ENCODE measurements around the gene SAMD7.

Gene SAMD7

DNA sequence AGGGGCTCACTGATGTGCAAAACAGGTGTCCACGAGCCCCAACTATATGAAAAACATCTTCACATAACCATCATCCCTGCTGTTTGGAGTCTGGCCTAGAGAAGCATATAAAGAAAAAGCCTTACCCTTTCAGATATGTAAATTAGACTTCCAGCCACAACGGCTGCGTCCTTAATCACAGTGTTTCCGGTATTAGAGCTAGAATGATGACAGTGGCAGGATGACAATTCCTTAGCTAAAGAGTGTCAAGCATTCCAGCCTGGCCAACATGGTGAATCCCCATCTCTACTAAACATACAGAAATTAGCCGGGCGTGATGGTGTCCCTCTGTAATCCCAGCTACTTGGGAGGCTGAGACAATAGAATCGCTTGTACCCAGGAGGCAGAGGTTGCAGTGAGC is 19.5 kb upstream of the SAMD7 start:
- no peak overlapping the region for H3K4me3 ChIP-seq (ENCODE audit: low read depth, low read length)
- TF ChIP-seq, protein P1, sequence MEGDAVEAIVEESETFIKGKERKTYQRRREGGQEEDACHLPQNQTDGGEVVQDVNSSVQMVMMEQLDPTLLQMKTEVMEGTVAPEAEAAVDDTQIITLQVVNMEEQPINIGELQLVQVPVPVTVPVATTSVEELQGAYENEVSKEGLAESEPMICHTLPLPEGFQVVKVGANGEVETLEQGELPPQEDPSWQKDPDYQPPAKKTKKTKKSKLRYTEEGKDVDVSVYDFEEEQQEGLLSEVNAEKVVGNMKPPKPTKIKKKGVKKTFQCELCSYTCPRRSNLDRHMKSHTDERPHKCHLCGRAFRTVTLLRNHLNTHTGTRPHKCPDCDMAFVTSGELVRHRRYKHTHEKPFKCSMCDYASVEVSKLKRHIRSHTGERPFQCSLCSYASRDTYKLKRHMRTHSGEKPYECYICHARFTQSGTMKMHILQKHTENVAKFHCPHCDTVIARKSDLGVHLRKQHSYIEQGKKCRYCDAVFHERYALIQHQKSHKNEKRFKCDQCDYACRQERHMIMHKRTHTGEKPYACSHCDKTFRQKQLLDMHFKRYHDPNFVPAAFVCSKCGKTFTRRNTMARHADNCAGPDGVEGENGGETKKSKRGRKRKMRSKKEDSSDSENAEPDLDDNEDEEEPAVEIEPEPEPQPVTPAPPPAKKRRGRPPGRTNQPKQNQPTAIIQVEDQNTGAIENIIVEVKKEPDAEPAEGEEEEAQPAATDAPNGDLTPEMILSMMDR (IDR thresholded peaks at IDR 0.05; ENCODE audit: low read depth, low read length) = no peak

DNA sequence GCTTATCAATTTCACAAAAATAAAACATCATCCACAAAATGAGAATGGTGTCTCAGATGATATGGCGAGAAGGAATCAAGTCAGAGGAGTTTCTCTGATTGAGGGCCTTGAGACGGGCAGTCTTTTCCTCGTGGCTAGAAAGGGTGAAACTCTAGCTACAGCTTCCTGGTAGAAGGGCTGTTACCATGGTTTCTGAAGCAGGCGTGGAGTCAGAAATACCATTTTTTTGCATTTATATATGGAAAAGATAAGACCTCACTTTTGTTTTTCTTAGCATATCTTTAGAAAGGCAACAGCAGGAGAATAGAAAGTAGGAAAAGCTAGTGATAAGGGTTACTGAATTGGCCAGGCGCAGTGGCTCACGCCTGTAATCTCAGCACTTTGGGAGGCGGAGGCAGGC is 17.3 kb upstream of the SAMD7 start:
- no peak overlapping the region for H3K4me3 ChIP-seq (ENCODE audit: low read depth, low read length)
- TF ChIP-seq, protein P1 (IDR thresholded peaks at IDR 0.05; ENCODE audit: low read depth, low read length) = no peak

DNA sequence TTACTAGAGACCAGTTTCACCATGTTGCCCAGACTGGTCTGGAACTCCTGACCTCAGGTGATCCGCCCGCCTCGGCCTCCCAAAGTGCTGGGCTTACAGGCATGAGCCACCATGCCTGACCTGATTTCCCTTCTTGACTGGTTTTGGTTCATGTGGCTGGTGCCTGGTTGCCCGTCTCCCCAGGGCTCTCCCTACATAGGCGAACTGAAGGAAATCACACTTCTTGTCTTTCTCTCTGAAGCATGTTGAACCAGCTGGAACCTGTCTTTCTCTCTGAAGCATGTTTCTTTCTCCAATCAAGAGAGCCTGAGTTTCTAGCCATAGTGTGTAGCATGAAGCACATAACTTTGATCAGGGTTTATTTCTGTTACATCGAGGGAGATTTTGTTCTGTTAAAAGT is 16.3 kb upstream of the SAMD7 start:
- no peak overlapping the region for H3K4me3 ChIP-seq (ENCODE audit: low read depth, low read length)
- TF ChIP-seq, protein P1 (IDR thresholded peaks at IDR 0.05; ENCODE audit: low read depth, low read length) = no peak

DNA sequence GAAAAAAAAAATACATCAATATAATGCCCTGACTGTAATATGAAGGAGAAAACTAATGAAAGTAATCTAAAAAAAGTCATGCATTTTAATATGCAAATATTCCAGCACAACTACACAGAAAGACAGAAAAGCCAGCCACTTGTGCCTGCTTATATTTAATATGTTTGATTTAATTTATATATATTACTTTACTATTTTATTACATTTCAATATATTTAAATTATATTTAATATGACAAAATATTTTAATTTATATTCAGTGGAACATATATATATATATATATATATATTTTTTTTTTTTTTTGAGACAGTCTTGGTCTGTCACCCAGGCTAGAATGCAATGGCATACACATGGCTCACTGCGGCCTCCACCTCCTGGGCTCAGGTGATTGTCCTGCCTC is 14.1 kb upstream of the SAMD7 start:
- no peak overlapping the region for H3K4me3 ChIP-seq (ENCODE audit: low read depth, low read length)
- TF ChIP-seq, protein P1 (IDR thresholded peaks at IDR 0.05; ENCODE audit: low read depth, low read length) = no peak

DNA sequence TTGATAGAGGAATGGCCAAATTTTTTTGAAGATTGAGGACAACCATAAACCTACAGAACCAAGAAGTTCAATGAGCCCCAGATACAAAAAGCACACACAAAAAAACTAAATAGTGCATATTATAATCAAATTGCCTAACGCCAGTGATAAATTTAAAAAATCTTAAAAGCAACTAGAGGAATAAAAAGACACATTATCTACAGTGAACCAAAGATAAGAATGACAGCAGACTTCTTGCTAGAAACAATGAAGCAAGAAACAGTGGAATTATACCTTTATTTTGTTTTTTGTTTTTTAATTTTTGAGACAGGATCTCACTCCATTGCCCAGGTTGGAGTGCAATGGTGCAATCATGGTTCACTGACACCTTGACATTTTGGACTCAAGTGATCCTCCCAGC is 9.9 kb upstream of the SAMD7 start:
- H3K4me3 ChIP-seq (ENCODE audit: low read depth, low read length) = no peak overlapping the region
- TF ChIP-seq, protein P1 (IDR thresholded peaks at IDR 0.05; ENCODE audit: low read depth, low read length) = no peak

DNA sequence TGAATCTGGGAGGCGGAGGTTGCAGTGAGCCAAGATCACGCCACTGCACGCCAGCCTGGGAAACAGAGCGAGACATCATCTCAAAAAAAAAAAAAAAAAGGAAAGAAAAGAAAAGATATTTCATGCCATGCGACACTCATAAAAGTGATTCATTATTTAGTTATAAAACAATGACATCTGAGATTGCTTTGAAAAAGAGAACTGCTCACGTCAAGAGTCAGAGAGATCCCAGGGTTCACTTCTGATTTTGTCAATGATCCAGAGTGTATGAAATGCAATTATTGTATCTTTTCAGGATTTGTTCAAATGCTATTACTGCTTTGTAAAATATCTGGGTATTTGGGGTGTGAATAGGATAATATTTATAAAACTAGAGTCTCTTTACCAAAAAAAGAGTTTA is 6.0 kb upstream of the SAMD7 start:
- H3K4me3 ChIP-seq (ENCODE audit: low read depth, low read length) = no peak overlapping the region
- TF ChIP-seq, protein P1 (IDR thresholded peaks at IDR 0.05; ENCODE audit: low read depth, low read length) = no peak

DNA sequence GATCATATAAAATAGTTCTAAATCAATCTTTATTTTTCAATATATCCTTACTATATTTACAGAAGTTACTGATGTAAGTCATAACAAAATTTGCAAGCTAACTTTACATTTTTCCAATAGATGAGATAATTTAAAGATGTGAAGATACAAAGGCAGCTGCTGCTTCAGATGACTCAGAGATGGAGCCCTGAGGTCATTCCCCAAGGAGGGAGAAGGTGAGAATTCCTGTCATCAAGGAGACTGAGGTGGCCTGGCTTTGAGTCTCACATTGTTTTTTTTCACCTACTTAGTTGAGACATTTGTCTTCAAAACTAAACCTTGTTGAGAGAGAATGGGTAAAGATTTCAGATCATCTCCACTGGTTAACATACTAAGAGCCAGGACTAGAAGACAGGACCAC is 3.9 kb upstream of the SAMD7 start:
- TF ChIP-seq, protein P1 (IDR thresholded peaks at IDR 0.05; ENCODE audit: low read depth, low read length) = no peak
- H3K4me3 ChIP-seq (ENCODE audit: low read depth, low read length) = no peak overlapping the region

Measured in WI38 (cell line).